Stimulated activated CD4-positive, alpha-beta T cell treated with anti-CD3 and anti-CD28 coated beads, Interleukin-4, amount 100 ng/mL, for 48 hours (primary cell): ENCODE data around the gene TRMT2A.

ENCODE experiments used
- DNase-seq, 2 donors: peaks; one replicate each; pipeline ENCODE4 v3.0.0-alpha.2; 2020; ENCODE audit warnings: low read depth in 2 of 2

Gene TRMT2A

DNA sequence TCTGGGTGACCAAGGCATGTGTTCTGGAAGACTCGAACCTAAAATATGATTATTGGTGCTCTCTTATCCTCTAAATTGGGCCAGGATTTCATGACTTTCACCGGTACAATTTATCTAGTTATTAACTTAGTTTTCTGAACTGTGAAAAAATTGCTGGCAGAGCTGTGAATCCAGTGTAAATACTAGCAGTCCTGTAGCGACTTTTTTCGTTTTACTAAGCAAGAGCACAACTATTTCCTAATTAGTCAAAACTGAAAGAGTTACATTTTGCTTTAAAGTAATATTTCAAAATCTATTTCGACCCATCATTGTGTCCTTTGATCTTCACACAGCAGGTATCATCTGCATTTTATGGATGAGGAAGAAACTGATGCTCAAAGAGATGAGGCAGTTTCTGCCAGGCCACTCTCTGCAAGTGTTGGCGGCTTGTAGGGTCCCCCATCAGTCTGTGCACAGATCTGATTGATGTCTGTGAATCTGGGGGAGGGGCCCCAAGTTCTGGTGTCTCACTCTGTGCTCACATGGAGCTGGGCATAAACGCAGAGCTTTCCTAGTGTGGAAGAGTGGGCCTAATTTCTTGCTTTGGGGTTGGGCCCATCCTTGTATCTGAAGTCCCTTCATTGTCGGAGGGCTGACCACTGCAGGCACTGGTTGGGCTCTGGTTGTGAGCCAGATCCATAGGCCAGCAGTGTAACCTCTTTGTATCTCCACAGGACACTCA is 1.4 kb upstream of the TRMT2A start:
- no peak for DNase-seq

DNA sequence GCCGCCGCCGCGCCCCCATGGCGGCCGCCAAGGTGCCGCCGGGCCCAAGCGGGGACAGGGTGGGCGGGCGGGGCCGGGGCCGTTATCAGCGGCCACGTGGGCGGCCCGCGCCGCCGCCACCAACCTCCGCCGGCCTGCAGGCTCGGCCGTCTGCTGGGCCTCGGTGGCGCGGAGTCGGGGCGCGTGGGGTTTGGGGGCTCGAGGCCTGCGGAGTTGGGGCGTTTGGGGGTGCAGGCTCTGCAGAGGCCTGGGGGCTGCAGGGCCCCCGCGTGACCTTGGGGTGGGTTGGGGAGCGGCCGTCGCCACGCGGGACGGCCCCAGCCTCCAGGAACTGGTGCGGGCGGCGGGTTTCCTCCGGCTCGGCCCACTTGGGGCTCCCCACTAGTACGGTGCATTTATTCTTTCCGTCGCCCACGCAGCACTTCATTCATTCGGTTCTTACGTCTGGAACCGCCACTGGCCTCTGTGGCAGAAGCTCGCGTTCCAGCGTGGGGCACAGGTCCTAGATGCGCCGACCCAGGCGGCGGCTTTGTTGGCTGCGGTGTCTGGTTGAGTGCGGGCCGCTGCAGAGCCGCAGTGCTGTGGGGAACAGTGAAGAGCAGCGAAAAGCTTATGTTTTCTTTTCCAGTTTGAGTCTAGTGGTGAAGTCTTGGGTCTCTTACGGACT is 740 bp upstream of the TRMT2A start:
- peak; percentile 78 to 79 for DNase-seq

- no peak for DNase-seq
Measured at GRCh38 chr22:20116376-20116950, 563 bp downstream of the TRMT2A start.

DNA sequence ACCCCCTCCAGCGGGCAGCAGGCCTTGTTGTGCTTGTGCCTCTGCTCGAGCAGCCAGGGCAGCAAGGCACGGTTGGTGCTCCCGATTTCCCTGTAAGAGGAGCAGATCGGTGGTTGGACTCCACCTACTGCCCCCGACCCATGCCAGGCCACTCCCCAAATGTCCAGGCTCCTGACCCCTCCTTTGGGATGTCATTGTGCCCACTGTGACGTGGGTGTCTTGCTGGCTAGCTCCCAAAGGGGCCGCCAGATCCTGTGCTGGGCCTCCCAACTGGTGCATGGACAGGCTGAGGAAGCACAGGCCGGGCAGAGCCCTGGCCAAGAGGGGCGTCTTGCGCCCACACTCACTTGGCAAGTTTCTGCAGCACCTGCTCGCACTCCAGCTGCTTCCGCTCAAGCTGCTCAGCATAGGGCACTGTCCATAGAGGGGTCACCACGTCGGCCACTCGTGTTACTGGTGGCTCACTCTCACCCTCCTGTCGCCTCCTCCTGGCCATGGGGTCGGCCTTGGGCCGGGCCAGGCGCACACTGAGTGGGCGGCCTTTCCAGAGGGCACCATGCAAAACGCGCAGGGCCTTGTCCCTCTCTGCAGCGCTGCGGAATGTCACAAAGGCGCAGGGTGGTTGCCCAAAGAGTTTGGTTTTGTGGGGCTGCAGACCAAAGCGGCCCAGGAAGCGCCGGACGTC is 1.2 kb downstream of the TRMT2A start, which contains the start of gene RANBP1:
RANBP1 (plus strand) TSS at position 414 of the 685 bp plus-strand sequence; CDS start at position 495, 81 bp downstream.
- DNase-seq = no peak

DNA sequence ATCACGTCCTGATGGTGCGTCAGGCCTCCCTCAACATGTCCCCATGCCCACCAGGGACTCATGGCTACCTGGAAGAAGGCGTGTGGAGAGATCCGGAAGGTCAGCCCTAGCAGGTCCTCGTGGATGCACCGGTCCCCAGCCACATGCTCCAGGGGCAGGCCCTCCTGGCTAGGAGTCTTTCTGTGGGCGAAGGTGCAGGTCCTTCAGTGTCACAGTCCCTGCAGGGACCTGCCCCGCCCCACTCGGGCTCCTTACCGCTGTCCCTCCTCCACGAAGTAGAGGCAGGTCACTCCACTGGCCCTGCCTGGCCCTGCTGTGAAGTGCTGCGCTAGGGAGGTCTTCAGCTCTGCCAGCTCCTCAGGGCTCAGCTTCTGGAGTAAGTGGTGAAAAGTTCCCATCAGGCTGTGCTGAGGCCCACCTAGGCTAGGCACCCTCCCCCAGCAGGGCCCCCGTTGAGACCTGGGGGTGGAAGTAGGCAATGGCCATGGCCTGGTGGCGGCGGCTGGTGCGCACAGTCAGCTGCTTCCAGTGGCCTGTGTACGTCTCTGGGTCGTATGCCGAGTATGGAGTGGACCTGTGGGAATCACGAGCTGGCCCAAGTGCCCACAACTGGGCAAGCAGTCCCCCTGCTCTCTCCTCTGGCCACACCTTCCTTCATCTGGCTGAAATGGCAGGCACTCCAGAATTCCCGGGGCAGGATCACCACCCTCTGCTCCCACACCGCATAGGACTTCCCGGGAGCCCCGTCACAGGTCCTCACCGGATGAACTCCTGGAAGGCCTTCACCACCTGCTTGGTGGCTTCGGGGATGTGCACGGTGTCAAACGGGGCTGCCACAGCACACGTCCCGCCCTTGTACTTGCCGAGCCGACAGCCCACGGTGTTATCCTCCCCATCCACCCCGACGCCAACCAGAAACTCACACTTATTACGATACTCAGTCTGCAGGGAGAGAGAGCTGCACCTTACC is 2.2 kb downstream of the TRMT2A start:
- DNase-seq = no peak

- no peak for DNase-seq
Measured at GRCh38 chr22:20113551-20114310, 3.3 kb downstream of the TRMT2A start.

DNA sequence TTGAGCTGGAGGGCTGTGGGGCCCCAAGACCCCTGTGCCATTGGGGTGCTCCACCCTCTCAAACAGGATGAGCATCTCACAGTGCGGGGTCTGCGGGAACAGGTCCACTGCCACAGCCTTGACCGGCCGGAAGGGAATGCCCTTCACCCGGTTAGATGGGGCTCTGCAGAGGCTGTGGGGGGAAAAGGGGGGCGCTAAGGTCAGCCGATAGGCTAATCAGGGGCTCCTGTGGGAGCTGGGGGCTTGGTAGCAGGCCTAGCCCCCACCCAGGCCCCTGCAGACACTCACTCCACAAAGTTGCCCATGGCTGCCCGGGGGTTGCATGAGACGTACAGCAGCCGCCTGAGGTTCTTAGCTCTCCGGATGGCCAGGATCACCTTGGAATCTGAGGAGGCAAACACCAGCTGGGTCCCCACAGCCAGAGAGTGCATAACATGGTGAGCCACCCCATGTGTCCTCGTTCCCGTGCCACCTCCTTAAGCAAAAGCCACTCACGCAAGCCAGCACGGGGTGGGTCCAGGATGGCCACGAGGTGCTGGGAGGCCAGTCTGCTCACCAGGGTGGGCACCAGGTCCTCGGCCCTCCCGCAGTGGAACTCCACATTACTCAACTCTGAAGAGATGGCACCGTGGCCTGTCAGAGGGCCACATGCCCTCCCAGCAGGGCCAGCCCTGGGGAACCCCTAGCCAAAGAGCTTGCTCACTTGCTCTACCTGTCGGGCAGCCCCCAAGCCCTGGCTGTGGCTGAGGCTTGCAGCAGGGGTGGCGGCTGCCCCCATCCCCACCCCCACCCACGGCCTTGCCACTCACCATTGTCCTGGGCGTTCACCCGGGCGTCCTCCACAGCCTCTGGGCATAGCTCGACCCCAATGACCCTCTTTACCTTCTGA is 4.2 kb downstream of the TRMT2A start:
- no peak for DNase-seq

GRCh38 chr22:20111689-20112622 is 5.1 kb downstream of the TRMT2A start:
- DNase-seq = no peak

GRCh38 chr22:20111045-20111688 is 5.9 kb downstream of the TRMT2A start:
- no peak for DNase-seq

GRCh38 chr22:20110359-20110985 is 6.6 kb downstream of the TRMT2A start:
- DNase-seq = no peak

DNA sequence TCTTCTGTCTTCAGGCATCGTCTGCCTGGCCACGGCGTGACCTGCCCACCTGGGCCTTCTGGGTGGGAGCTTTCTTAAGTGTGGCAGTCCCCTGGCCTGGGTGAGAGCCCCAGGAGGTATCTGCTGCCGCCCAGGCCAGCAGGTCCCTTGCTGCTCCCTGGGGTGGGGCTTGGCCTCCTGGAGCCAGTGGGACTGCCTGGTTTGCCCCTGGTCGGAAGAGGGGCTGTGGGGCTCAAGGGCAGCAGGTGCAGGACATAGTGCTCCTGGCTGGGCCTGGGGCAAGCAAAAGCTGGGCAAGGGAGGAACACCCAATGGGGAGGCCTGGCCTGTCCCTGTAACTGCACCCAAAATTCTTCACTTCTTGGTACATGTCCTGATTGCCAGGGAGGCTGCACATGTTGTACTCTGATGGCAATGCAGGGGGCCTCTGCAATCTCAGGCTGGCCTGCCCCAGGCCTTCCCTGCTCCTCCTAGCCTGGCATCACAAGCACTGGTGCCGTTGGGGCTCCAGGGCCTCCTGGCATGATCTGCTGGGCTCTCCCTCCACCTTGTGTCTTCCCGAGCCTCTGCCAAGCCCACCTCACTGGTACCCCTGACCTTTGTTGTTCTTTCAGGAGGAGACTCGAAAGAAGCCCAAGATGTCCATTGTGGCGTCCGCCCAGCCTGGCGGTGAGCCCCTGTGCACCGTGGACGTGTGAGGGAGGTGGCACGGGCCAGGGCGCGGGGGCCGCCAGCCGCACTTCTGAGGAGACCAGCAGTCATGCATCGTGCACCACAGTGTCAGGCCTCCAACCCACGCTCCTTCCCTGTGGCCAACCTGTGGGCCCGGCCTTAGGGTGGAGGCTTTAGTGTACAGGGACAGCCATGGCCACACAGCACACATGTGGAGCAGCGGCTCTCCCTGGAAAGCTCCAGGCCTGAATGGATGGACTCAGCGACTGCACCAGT is 7.3 kb downstream of the TRMT2A start:
- DNase-seq = no peak

DNA sequence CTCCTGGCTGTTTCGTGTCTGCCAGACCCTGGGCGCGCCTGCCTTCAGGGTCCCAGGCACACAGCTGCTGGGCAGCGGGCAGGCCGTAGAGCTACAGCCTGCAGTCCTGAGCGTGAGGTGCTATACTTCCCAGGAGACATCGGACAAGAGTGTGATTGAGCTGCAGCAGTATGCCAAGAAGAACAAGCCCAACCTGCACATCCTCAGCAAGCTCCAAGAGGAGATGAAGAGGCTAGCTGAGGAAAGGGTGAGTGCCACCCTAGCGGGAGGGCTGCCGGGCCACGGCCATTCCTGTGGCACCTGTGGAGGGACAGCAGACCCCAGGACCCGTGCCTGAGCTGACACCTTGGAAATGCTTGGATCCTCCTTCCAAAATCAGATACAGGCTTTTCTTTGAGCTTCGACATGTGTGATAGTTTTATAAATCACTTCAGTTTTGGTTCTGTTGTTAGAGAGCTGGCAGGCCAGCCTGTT is 8.2 kb downstream of the TRMT2A start:
- no peak for DNase-seq

- DNase-seq = no peak
Measured at GRCh38 chr22:20107951-20108756, 8.9 kb downstream of the TRMT2A start.

DNA sequence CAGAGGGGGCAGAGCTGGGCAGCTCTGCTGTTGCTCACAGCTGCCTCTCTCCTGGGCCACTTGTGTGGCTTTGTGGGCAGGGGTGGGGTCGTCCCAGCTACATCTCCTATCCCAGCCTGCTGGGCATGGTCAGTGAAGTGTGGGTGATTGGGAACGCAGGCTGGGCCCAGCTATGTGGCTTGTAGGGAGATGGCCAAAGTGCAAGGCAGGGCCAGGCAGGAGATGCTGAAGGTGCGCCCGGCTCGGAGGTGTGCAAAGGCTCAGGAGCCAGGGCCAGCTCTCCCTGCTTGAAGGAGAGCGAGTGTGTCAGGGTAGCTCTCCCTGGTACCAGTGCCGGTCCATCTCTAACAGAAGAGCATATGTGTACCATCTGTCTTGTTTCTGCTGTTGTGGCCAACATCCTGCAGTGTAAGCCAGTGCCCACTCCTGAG is 9.5 kb downstream of the TRMT2A start:
- no peak for DNase-seq

GRCh38 chr22:20106849-20107237 is 10.2 kb downstream of the TRMT2A start:
- no peak for DNase-seq
